K562 (cell line): ENCODE results near the gene PCP4L1. TPM values are rescaled to one million over a fixed set of nuclear protein-coding genes. Genes with fewer than 3 reads are reported as not detected.

Experiments used
- ATAC-seq: fragments of 200-7000 bp; cut with Tn5 transposase; 3 replicates; pipeline ENCODE4 v1.9.1; 2020; ENCODE audit warnings: moderate library complexity
- BruUV-seq: library from RNA; stranded (reverse); fragments of 400-500 nt; replicated peaks from 2 replicates; lab custom pipeline; 2021; lab: Mats Ljungman, UMichigan
- CTCF ChIA-PET: fragments of 300-600 bp; formaldehyde crosslinking; extraction: SDS; loops from one replicate; lab custom pipeline; 2021; ENCODE audit warnings: low intra/inter-chr PET ratio; lab: Yijun Ruan, JAX
- POLR2A ChIA-PET: fragments of 300-600, 350-650 bp; sonication (Branson Sonifier 250); formaldehyde crosslinking; extraction: SDS; loops from one replicate; lab custom pipeline; 2021; ENCODE audit warnings: antibody characterized with exemption, inconsistent platforms; lab: Yijun Ruan, JAX
- DNase-seq, 4 experiments: peaks; one replicate each; pipeline versions ENCODE4 v3.0.0 to v3.0.0-alpha.2; 2011 to 2018; ENCODE audit warnings: low spot score in 3 of 4, mixed read lengths in 3 of 4; ENCODE audit errors: extremely low read depth in 1 of 4
- FAIRE-seq: peaks from 2 replicates; lab custom pipeline; 2011; peaks lifted over from hg19 to GRCh38; lab: Jason Lieb, UNC
- H2AFZ ChIP-seq: 2 replicates; pipeline ENCODE4 v1.6.0; 2011; ENCODE audit warnings: low read depth, low read length, control low read depth, inconsistent platforms
- H3K27ac ChIP-seq: fragments of 200-600 bp; 3 replicates; pipeline ENCODE4 v1.8.0; 2011; ENCODE audit warnings: low read depth, mild to moderate bottlenecking, control low read depth, inconsistent platforms, low read length, moderate library complexity, mixed read lengths; ENCODE audit errors: extremely low read depth
- H3K27me3 ChIP-seq, 2 experiments: fragments of 300-600 bp in 1 of 2; 2 replicates in 1 of 2; 3 replicates in 1 of 2; pipeline versions ENCODE4 v1.6.0 to v1.8.0; 2011; ENCODE audit warnings: inconsistent platforms in 2 of 2, low read length in 2 of 2, mild to moderate bottlenecking in 1 of 2, mixed read lengths in 1 of 2, moderate library complexity in 1 of 2; ENCODE audit not compliant: control insufficient read depth in 2 of 2, insufficient read depth in 2 of 2
- H3K36me3 ChIP-seq: fragments of 300-600 bp; 3 replicates; pipeline ENCODE4 v1.8.0; 2011; ENCODE audit warnings: mild to moderate bottlenecking, low read length, inconsistent platforms; ENCODE audit not compliant: control insufficient read depth, insufficient read depth
- H3K4me1 ChIP-seq, 2 experiments: fragments of 200-600 bp in 1 of 2; replicated peaks in 1 of 2; 2 replicates in 1 of 2; 3 replicates in 1 of 2; pipeline versions ENCODE4 v1.5.1 to v1.8.0; 2011; ENCODE audit warnings: inconsistent platforms in 2 of 2, low read length in 2 of 2, mild to moderate bottlenecking in 1 of 2, mixed read lengths in 1 of 2, moderate library complexity in 1 of 2; ENCODE audit not compliant: control insufficient read depth in 2 of 2, insufficient read depth in 2 of 2
- H3K4me2 ChIP-seq: 2 replicates; pipeline ENCODE4 v1.6.1; 2011; ENCODE audit warnings: low read length, control low read depth, inconsistent platforms, mixed read lengths; ENCODE audit not compliant: insufficient read depth
- H3K4me3 ChIP-seq: fragments of 200-600 bp; sonication (generic), shearing (Covaris generic); 2 replicates; pipeline ENCODE4 v1.5.1; 2016; ENCODE audit warnings: control low read depth, inconsistent platforms
- H3K79me2 ChIP-seq: fragments of 200-600 bp; 3 replicates; pipeline ENCODE4 v1.8.0; 2011; ENCODE audit warnings: low read length, inconsistent platforms; ENCODE audit not compliant: control insufficient read depth, insufficient read depth
- H3K9ac ChIP-seq, 2 experiments: 2 replicates each; pipeline versions ENCODE4 v1.6.0 to v1.6.1; 2011; ENCODE audit warnings: low read depth in 2 of 2, low read length in 2 of 2, control low read depth in 1 of 2, inconsistent platforms in 1 of 2, mild to moderate bottlenecking in 1 of 2, mixed read lengths in 1 of 2; ENCODE audit not compliant: insufficient read depth in 1 of 2
- H3K9me1 ChIP-seq: one replicate; pipeline ENCODE4 v1.6.0; 2011; ENCODE audit warnings: inconsistent platforms, mild to moderate bottlenecking, low read length, moderate library complexity; ENCODE audit not compliant: control insufficient read depth, insufficient read depth
- H3K9me3 ChIP-seq: replicated peaks from 2 replicates; pipeline ENCODE4 v1.5.1; 2011; ENCODE audit warnings: low read depth, low read length, inconsistent platforms; ENCODE audit not compliant: control insufficient read depth, insufficient read depth
- H4K20me1 ChIP-seq: replicated peaks from 2 replicates; pipeline ENCODE4 v1.6.1; 2011; ENCODE audit warnings: low read length, inconsistent platforms, mixed read lengths; ENCODE audit not compliant: control insufficient read depth, insufficient read depth
- ARNT ChIP-seq, 2 experiments: fragments of 450-650 bp; IDR thresholded peaks; 2 replicates each; pipeline ENCODE4 v1.6.1; 2016; ENCODE audit warnings: mild to moderate bottlenecking in 1 of 2
- BRD9 ChIP-seq: fragments of 450-650 bp; IDR thresholded peaks from 2 replicates; pipeline ENCODE4 v1.6.1; 2018; ENCODE audit warnings: low read depth; ENCODE audit not compliant: partially characterized antibody
- ELF4 ChIP-seq: fragments of 450-650 bp; formaldehyde crosslinking; IDR thresholded peaks from 2 replicates; pipeline ENCODE4 v1.4.0; 2022; ENCODE audit warnings: missing genetic modification characterization
- KAT8 ChIP-seq: fragments of 450-650 bp; IDR thresholded peaks from 2 replicates; pipeline ENCODE4 v1.6.1; 2016; ENCODE audit warnings: low read depth, mild to moderate bottlenecking
- MTF1 ChIP-seq: fragments of 250-450 bp; sonication (Bioruptor Pico); IDR thresholded peaks from 2 replicates; pipeline ENCODE4 v1.9.0; 2021; ENCODE audit warnings: moderate library complexity, mild to moderate bottlenecking, inconsistent platforms, borderline replicate concordance
- POLR2A ChIP-seq: fragments of 450-650 bp; conservative IDR thresholded peaks from 2 replicates; pipeline ENCODE4 v1.6.1; 2016
- RFX5 ChIP-seq: IDR thresholded peaks from 2 replicates; pipeline ENCODE4 v1.6.1; 2011; ENCODE audit warnings: low read depth, mild to moderate bottlenecking, improper control_type of control experiment, low read length
- THRAP3 ChIP-seq: fragments of 450-650 bp; IDR thresholded peaks from 2 replicates; pipeline ENCODE4 v1.6.1; 2016; ENCODE audit warnings: mild to moderate bottlenecking, inconsistent platforms, borderline replicate concordance
- YY1 ChIP-seq, 3 experiments: IDR thresholded peaks; 2 replicates each; pipeline ENCODE4 v1.6.1; 2011; ENCODE audit warnings: low read length in 2 of 3, mild to moderate bottlenecking in 2 of 3, moderate library complexity in 2 of 3, borderline replicate concordance in 1 of 3, control low read depth in 1 of 3, low read depth in 1 of 3; ENCODE audit not compliant: insufficient read depth in 3 of 3, insufficient replicate concordance in 2 of 3, control insufficient read depth in 1 of 3, insufficient read length in 1 of 3; ENCODE audit errors: extremely low read depth in 1 of 3
- ZFP36 ChIP-seq: fragments of 150-350 bp; IDR thresholded peaks from 2 replicates; pipeline ENCODE4 v1.6.1; 2018; ENCODE audit warnings: low read length, low read depth; ENCODE audit not compliant: partially characterized antibody
- ZNF280B ChIP-seq: fragments of 250-450 bp; sonication (Bioruptor Pico); IDR thresholded peaks from 2 replicates; pipeline ENCODE4 v1.5.1; 2021; ENCODE audit warnings: mild to moderate bottlenecking
- ZNF507 ChIP-seq: conservative IDR thresholded peaks from 2 replicates; pipeline ENCODE4 v1.6.1; 2017; ENCODE audit warnings: missing genetic modification characterization, missing compliant biosample characterization
- WGBS: fragments of 100-300 bp; shearing (Covaris generic); methylation state at CpG from one replicate; pipeline ENCODE4 v1.1.6; 2016; ENCODE audit warnings: low coverage, mixed read lengths; ENCODE audit not compliant: insufficient coverage; ENCODE audit errors: missing lambda C conversion rate; 5-methylcytosine and 5-hydroxymethylcytosine counted together
- in situ Hi-C: fragments of 300-500 bp; cut with MboI; formaldehyde crosslinking; loops from 4 replicates; pipeline ENCODE4 v1.15.0; 2018; ENCODE audit warnings: inconsistent platforms, mixed read lengths
- intact Hi-C: fragments of 100-400 bp; cut with micrococcal nuclease; formaldehyde crosslinking; loops from 2 replicates; pipeline ENCODE4 v1.14.2; 2022
- polyA plus RNA-seq, 8 experiments: library from polyadenylated mRNA; depleted of rRNA in 4 of 8; stranded (reverse) in 5 of 8; unstranded in 3 of 8; fragments of >200 nt; fragmentation: Nextera tagmentation in 2 of 8; fragmentation: Illumina TruSeq in 1 of 8; extraction: Ambion mirVana in 2 of 8; extraction: Trizol in 1 of 8; gene quantifications; 2 replicates each; pipeline versions ENCODE4 v1.2.1 to v1.2.3, GENCODE V29; 2011 to 2014; ENCODE audit warnings: inconsistent platforms in 1 of 8, missing spikeins in 1 of 8
- total RNA-seq, 7 experiments: library from RNA; depleted of rRNA in 6 of 7; stranded (reverse); fragments of >200 nt in 6 of 7; fragmentation: Illumina TruSeq in 2 of 7; extraction: Trizol in 2 of 7; gene quantifications; 2 replicates each; pipeline versions ENCODE4 v1.2.1 to v1.2.3, GENCODE V29; 2011 to 2021; ENCODE audit warnings: low replicate concordance in 1 of 7
- TF ChIP-seq, protein P1 (sequence below), 2 experiments: IDR thresholded peaks in 1 of 2; conservative IDR thresholded peaks in 1 of 2; 2 replicates each; pipeline ENCODE4 v1.6.1; 2016; ENCODE audit warnings: low read depth in 2 of 2, mild to moderate bottlenecking in 1 of 2, missing compliant biosample characterization in 1 of 2, missing genetic modification characterization in 1 of 2, moderate library complexity in 1 of 2
- TF ChIP-seq, protein P2 (sequence below): fragments of 450-650 bp; IDR thresholded peaks from 2 replicates; pipeline ENCODE4 v1.6.1; 2016; ENCODE audit warnings: missing biosample characterization, missing genetic modification characterization

The PCP4L1 gene
- total and polyA plus RNA-seq, 9 of the 15 experiments (the other 6 are each of a cell fraction or from before 2014, with no cell fraction given), result not detected

DNA sequence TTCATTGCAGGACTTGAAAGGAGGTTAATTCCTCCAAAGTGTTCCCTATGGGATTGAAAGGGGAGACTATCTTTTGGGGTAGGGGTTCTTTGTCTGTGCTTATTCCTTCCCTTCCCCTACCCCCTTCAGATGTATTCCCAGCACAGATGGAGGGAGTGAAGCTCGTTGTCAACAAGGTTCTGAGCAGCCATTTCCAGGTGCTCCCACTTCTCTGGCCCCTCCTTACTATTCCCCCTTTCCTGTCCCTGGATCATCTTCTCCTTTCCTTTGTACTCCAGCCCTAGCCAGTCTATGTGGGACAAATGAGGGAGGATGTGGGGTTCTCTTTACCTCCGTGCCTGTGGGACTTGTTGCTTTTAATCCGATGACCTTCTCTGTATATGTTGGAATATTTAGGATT lies 31.8 kb upstream of the PCP4L1 start:
- Histone ChIP-seq H3K9me3 (no peaks in the 10 kb centered on the region), H3K4me2 (peak overlapping the region; percentile 97), H2AFZ (peak overlapping the region; percentile 87), H3K27ac (peak overlapping the region; percentile 79), H3K4me1 (peaks cover 15 to 16% of the 10 kb centered on the region in 2 experiments; a peak in 3 of 5 replicates), H3K9ac (peak overlapping the region; percentile 76 to 93), H3K36me3 (peaks cover 37% of the 10 kb centered on the region), H3K4me3 (peak overlapping the region; percentile 70), H3K27me3 (no peaks in the 10 kb centered on the region), H3K9me1 (no peaks in the 10 kb centered on the region), H4K20me1 (no peaks in the 10 kb centered on the region), H3K79me2 (peaks cover 19% of the 10 kb centered on the region)
- CTCF ChIA-PET, result interaction anchor here (0.7 to 1.1 kb wide), 4 partner anchors 65 to 155 kb away, joined by 3 to 7 read pairs (median 6); no protein-coding TSS in a partner anchor
- BruUV-seq, result no TSS peak
- ATAC-seq (peak; percentile 2; the same call in 2 of the 3 replicates), DNase-seq (peak in 3 of 4 experiments; percentile 27 to 40 (median 35)), FAIRE-seq (no peak)
- POLR2A ChIA-PET, result interaction anchor here (0.6 to 2.1 kb wide), 4 partner anchors 12 to 122 kb away, joined by 3 to 7 read pairs (median 3); partner anchors contain the start of gene SDHC
- in situ Hi-C loops, result loop anchor here (5.0 kb wide), 1 partner anchor 156 kb away; no protein-coding TSS in a partner anchor
- intact Hi-C loops, result loop anchor here (2.0 to 5.0 kb wide), 4 partner anchors 64 to 156 kb away; partner anchors contain the start of gene CFAP126
- 0% methylated on average over 3 of the region's 3 CpGs for WGBS
- TF ChIP-seq ELF4 (no peak), ZFP36 (no peak), KAT8 (no peak), ARNT (IDR thresholded peaks at IDR 0.05) (no peak), BRD9 (peak; percentile 44), ZNF280B (CRISPR knock-in tag) (no peak), POLR2A (peak; percentile 27; the same call in 1 of the 2 replicates), THRAP3 (no peak), MTF1 (no peak), YY1 (IDR thresholded peaks at IDR 0.05; ENCODE audit: borderline replicate concordance in 1 of 3, control insufficient read depth in 1 of 3, extremely low read depth in 1 of 3, insufficient read depth in 3 of 3, insufficient read length in 1 of 3, insufficient replicate concordance in 2 of 3, low read depth in 1 of 3, low read length in 2 of 3) (peak in 1 of 3 experiments; percentile 74), RFX5 (no peak), ZNF507 (tag) (no peak)
- TF ChIP-seq, protein P1, sequence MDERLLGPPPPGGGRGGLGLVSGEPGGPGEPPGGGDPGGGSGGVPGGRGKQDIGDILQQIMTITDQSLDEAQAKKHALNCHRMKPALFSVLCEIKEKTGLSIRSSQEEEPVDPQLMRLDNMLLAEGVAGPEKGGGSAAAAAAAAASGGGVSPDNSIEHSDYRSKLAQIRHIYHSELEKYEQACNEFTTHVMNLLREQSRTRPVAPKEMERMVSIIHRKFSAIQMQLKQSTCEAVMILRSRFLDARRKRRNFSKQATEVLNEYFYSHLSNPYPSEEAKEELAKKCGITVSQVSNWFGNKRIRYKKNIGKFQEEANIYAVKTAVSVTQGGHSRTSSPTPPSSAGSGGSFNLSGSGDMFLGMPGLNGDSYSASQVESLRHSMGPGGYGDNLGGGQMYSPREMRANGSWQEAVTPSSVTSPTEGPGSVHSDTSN (CRISPR knock-in tag; IDR thresholded peaks at IDR 0.05; ENCODE audit: low read depth), result no peak
- TF ChIP-seq, protein P1 (tag; conservative IDR thresholded peaks at IDR 0.05; ENCODE audit: low read depth), result no peak
- TF ChIP-seq, protein P2, sequence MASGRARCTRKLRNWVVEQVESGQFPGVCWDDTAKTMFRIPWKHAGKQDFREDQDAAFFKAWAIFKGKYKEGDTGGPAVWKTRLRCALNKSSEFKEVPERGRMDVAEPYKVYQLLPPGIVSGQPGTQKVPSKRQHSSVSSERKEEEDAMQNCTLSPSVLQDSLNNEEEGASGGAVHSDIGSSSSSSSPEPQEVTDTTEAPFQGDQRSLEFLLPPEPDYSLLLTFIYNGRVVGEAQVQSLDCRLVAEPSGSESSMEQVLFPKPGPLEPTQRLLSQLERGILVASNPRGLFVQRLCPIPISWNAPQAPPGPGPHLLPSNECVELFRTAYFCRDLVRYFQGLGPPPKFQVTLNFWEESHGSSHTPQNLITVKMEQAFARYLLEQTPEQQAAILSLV (tag), result no peak
